ENCODE results near the gene SOCS7.

Gene SOCS7

GRCh38 chr17:38447502-38448085 lies 96.0 kb downstream of the SOCS7 start:
- DNase-seq (ENCODE audit: low read depth), result no peak
- H3K4me3 ChIP-seq (ENCODE audit: low read depth, low read length), result no peak overlapping the region
- no peak for TF ChIP-seq CTCF (IDR thresholded peaks at IDR 0.05; ENCODE audit: low read depth, low read length, missing control alignments)

GRCh38 chr17:38448208-38448771 lies 96.6 kb downstream of the SOCS7 start:
- no peak for DNase-seq (ENCODE audit: low read depth)
- H3K4me3 ChIP-seq (ENCODE audit: low read depth, low read length), result no peak overlapping the region
- no peak for TF ChIP-seq CTCF (IDR thresholded peaks at IDR 0.05; ENCODE audit: low read depth, low read length, missing control alignments)

GRCh38 chr17:38449364-38449763 lies 97.7 kb downstream of the SOCS7 start:
- TF ChIP-seq CTCF (IDR thresholded peaks at IDR 0.05; ENCODE audit: low read depth, low read length, missing control alignments), result no peak
- no peak for DNase-seq (ENCODE audit: low read depth)
- H3K4me3 ChIP-seq (ENCODE audit: low read depth, low read length), result no peak overlapping the region

GRCh38 chr17:38450557-38451029 lies 98.9 kb downstream of the SOCS7 start:
- DNase-seq (ENCODE audit: low read depth), result no peak
- H3K4me3 ChIP-seq (ENCODE audit: low read depth, low read length), result no peak overlapping the region
- TF ChIP-seq CTCF (IDR thresholded peaks at IDR 0.05; ENCODE audit: low read depth, low read length, missing control alignments), result no peak

GRCh38 chr17:38451030-38451839 lies 99.6 kb downstream of the SOCS7 start:
- H3K4me3 ChIP-seq (ENCODE audit: low read depth, low read length), result no peak overlapping the region
- DNase-seq (ENCODE audit: low read depth), result no peak

GRCh38 chr17:38451840-38452529 lies 100.3 kb downstream of the SOCS7 start:
- DNase-seq (ENCODE audit: low read depth), result no peak

More at GRCh38 chr17:38451030-38451839, 99.6 kb downstream of the SOCS7 start:
- no peak for TF ChIP-seq CTCF (IDR thresholded peaks at IDR 0.05; ENCODE audit: low read depth, low read length, missing control alignments)

More at GRCh38 chr17:38451840-38452529, 100.3 kb downstream of the SOCS7 start:
- no peak overlapping the region for H3K4me3 ChIP-seq (ENCODE audit: low read depth, low read length)
- no peak for TF ChIP-seq CTCF (IDR thresholded peaks at IDR 0.05; ENCODE audit: low read depth, low read length, missing control alignments)
